Brain pericyte (primary cell): ENCODE data around the gene ANXA8.
"Not testable (repeated sequence)": the region's sequence is repeated elsewhere in the genome, so short reads cannot be mapped to it uniquely, and the experiment has no call there.

Experiments used
- DNase-seq: peaks from one replicate; pipeline ENCODE4 v3.0.0-alpha.2; 2012; ENCODE audit warnings: low read depth, low spot score

The ANXA8 gene

GRCh38 chr10:47465216-47465917 lies 18.5 kb downstream of the ANXA8 start:
- DNase-seq: not testable (repeated sequence)

- not testable (repeated sequence) for DNase-seq
Observed at GRCh38 chr10:47462577-47463358, 21.1 kb downstream of the ANXA8 start.

GRCh38 chr10:47461261-47461687 lies 22.6 kb downstream of the ANXA8 start:
- DNase-seq: not testable (repeated sequence)

GRCh38 chr10:47458466-47459154 lies 25.3 kb downstream of the ANXA8 start:
- DNase-seq: no peak

GRCh38 chr10:47457826-47458225 lies 26.1 kb downstream of the ANXA8 start:
- no peak for DNase-seq

- no peak for DNase-seq
Observed at GRCh38 chr10:47457528-47457820, 26.4 kb downstream of the ANXA8 start.

GRCh38 chr10:47456794-47457527 lies 27.0 kb downstream of the ANXA8 start:
- no peak for DNase-seq

- no peak for DNase-seq
Observed at GRCh38 chr10:47456079-47456785, 27.7 kb downstream of the ANXA8 start.

GRCh38 chr10:47455350-47456078 lies 28.4 kb downstream of the ANXA8 start:
- DNase-seq: not testable (repeated sequence)

GRCh38 chr10:47454780-47455058 lies 29.2 kb downstream of the ANXA8 start:
- DNase-seq: no peak

- DNase-seq: no peak
Observed at GRCh38 chr10:47454008-47454779, 29.7 kb downstream of the ANXA8 start.

GRCh38 chr10:47453141-47454007 lies 30.5 kb downstream of the ANXA8 start:
- DNase-seq: no peak

GRCh38 chr10:47452495-47453140 lies 31.3 kb downstream of the ANXA8 start:
- no peak for DNase-seq

GRCh38 chr10:47451998-47452494 lies 31.9 kb downstream of the ANXA8 start:
- no peak for DNase-seq

- DNase-seq: no peak
Observed at GRCh38 chr10:47451273-47451997, 32.5 kb downstream of the ANXA8 start.

- no peak for DNase-seq
Observed at GRCh38 chr10:47450442-47450841, 33.5 kb downstream of the ANXA8 start.

GRCh38 chr10:47449979-47450378 lies 33.9 kb downstream of the ANXA8 start:
- no peak for DNase-seq
